ENCODE measurements around the gene NRCAM. TPM values are rescaled to one million over a fixed set of nuclear protein-coding genes. Genes with fewer than 3 reads are reported as not detected.

Gene NRCAM
- total and polyA plus RNA-seq, 7 donors = 1.3 to 3.9 (median 1.8) TPM; not detected in 2

GRCh38 chr7:108449521-108449920 lies 6.7 kb downstream of the NRCAM start:
- Histone ChIP-seq H3K4me3 (no peak overlapping the region), H3K27ac (no peak overlapping the region), H3K4me1 (peaks cover 0 to 1% (median under 1%) of the 10 kb centered on the region in 4 donors), H3K27me3 (peaks cover 0 to 33% (median 2%) of the 10 kb centered on the region in 3 donors), H3K9me3 (no peaks in the 10 kb centered on the region), H3K36me3 (no peaks in the 10 kb centered on the region)
- intact Hi-C loops (cut with DNase I) = no loop called here
- DNase-seq = no peak
- TF ChIP-seq POLR2AphosphoS5 (IDR thresholded peaks at IDR 0.05) = no peak

GRCh38 chr7:108448584-108449505 lies 7.4 kb downstream of the NRCAM start:
- Histone ChIP-seq H3K27ac (no peak overlapping the region), H3K36me3 (no peaks in the 10 kb centered on the region), H3K9me3 (no peaks in the 10 kb centered on the region), H3K4me1 (no peaks in the 10 kb centered on the region), H3K4me3 (no peak overlapping the region), H3K27me3 (peaks cover 0 to 27% (median 0%) of the 10 kb centered on the region in 3 donors)
- intact Hi-C loops (cut with DNase I) = no loop called here
- 54 to 62% methylated on average over 11 of the region's 11 CpGs for WGBS, 2 donors
- no peak for DNase-seq
- TF ChIP-seq POLR2A (IDR thresholded peaks at IDR 0.05) = no peak
- no peak for TF ChIP-seq EP300 (IDR thresholded peaks at IDR 0.05)
- TF ChIP-seq POLR2AphosphoS5 (IDR thresholded peaks at IDR 0.05) = no peak
- TF ChIP-seq CTCF (IDR thresholded peaks at IDR 0.05) = no peak

- intact Hi-C loops (cut with DNase I) = no loop called here
- H3K27ac ChIP-seq = no peak overlapping the region
- H3K4me1 ChIP-seq = no peaks in the 10 kb centered on the region
- TF ChIP-seq CTCF (IDR thresholded peaks at IDR 0.05) (no peak), EP300 (IDR thresholded peaks at IDR 0.05) (no peak), POLR2AphosphoS5 (IDR thresholded peaks at IDR 0.05) (no peak), POLR2A (IDR thresholded peaks at IDR 0.05) (no peak)
- H3K36me3 ChIP-seq = no peaks in the 10 kb centered on the region
- H3K27me3 ChIP-seq = no peaks in the 10 kb centered on the region
- DNase-seq = no peak
- 64 to 77% methylated on average over 5 of the region's 5 CpGs for WGBS, 2 donors
- no peak overlapping the region for H3K4me3 ChIP-seq
- no peaks in the 10 kb centered on the region for H3K9me3 ChIP-seq
These were observed 14.1 kb downstream of the NRCAM start for GRCh38 chr7:108442039-108442568.

- DNase-seq = no peak
- TF ChIP-seq CTCF (IDR thresholded peaks at IDR 0.05) (no peak), POLR2A (IDR thresholded peaks at IDR 0.05) (no peak), POLR2AphosphoS5 (IDR thresholded peaks at IDR 0.05) (no peak), EP300 (IDR thresholded peaks at IDR 0.05) (no peak)
- H3K27me3 ChIP-seq = no peaks in the 10 kb centered on the region
- intact Hi-C loops (cut with DNase I) = no loop called here
- no peak overlapping the region for H3K27ac ChIP-seq
- WGBS, 2 donors = 64 to 76% methylated on average over 4 of the region's 4 CpGs
- H3K4me3 ChIP-seq = no peak overlapping the region
- no peaks in the 10 kb centered on the region for H3K9me3 ChIP-seq
- no peaks in the 10 kb centered on the region for H3K4me1 ChIP-seq
- no peaks in the 10 kb centered on the region for H3K36me3 ChIP-seq
These were observed 14.8 kb downstream of the NRCAM start for GRCh38 chr7:108441392-108441955.

GRCh38 chr7:108440613-108441012 lies 15.6 kb downstream of the NRCAM start:
- Histone ChIP-seq H3K4me1 (no peaks in the 10 kb centered on the region), H3K9me3 (no peaks in the 10 kb centered on the region), H3K27me3 (no peaks in the 10 kb centered on the region), H3K4me3 (no peak overlapping the region), H3K27ac (no peak overlapping the region), H3K36me3 (no peaks in the 10 kb centered on the region)
- 72 to 79% methylated on average over 3 of the region's 3 CpGs for WGBS, 2 donors
- intact Hi-C loops (cut with DNase I) = no loop called here
- no peak for DNase-seq
- TF ChIP-seq EP300 (IDR thresholded peaks at IDR 0.05) = no peak
- TF ChIP-seq CTCF (IDR thresholded peaks at IDR 0.05) = no peak

Measured in sigmoid colon (tissue), 7 donors.